IMR-90 (cell line): ENCODE data around the gene RAD52.

Experiments used
- BHLHE40 ChIP-seq: fragments of 150-350 bp; IDR thresholded peaks from 2 replicates; pipeline ENCODE4 v1.6.1; 2016; ENCODE audit warnings: mild to moderate bottlenecking, low read depth, low read length
- CEBPB ChIP-seq: IDR thresholded peaks from 2 replicates; pipeline ENCODE4 v1.6.1; 2012; ENCODE audit warnings: low read depth, low read length, improper control_type of control experiment
- CHD1 ChIP-seq: IDR thresholded peaks from 2 replicates; pipeline ENCODE4 v1.6.1; 2012; ENCODE audit warnings: low read depth, low read length, improper control_type of control experiment
- MAFK ChIP-seq: IDR thresholded peaks from 2 replicates; pipeline ENCODE4 v1.6.1; 2012; ENCODE audit warnings: low read depth, low read length, improper control_type of control experiment
- NFE2L2 ChIP-seq: fragments of 150-350 bp; IDR thresholded peaks from 2 replicates; pipeline ENCODE4 v1.6.1; 2016; ENCODE audit warnings: low read depth, mild to moderate bottlenecking, low read length
- POLR2A ChIP-seq: IDR thresholded peaks from 2 replicates; pipeline ENCODE4 v1.6.1; 2012; ENCODE audit warnings: mild to moderate bottlenecking, low read depth, low read length
- RFX5 ChIP-seq: IDR thresholded peaks from 2 replicates; pipeline ENCODE4 v1.8.0; 2012; ENCODE audit warnings: low read depth, mild to moderate bottlenecking, low read length, moderate library complexity
- SMC3 ChIP-seq: fragments of 150-350 bp; IDR thresholded peaks from 2 replicates; pipeline ENCODE4 v1.6.1; 2016; ENCODE audit warnings: low read depth, mild to moderate bottlenecking, antibody characterized with exemption, low read length, moderate library complexity
- USF2 ChIP-seq: fragments of 150-350 bp; IDR thresholded peaks from 2 replicates; pipeline ENCODE4 v1.6.1; 2017; ENCODE audit warnings: mild to moderate bottlenecking, antibody characterized with exemption, low read length, low read depth
- TF ChIP-seq, protein P1 (sequence below): conservative IDR thresholded peaks from 2 replicates; pipeline ENCODE4 v1.5.1; 2012; ENCODE audit warnings: mild to moderate bottlenecking, low read depth, low read length, improper control_type of control experiment
- TF ChIP-seq, protein P2 (sequence below): fragments of 150-350 bp; IDR thresholded peaks from 2 replicates; pipeline ENCODE4 v1.6.1; 2016; ENCODE audit warnings: low read depth, mild to moderate bottlenecking, low read length, moderate library complexity, borderline replicate concordance

DNA sequence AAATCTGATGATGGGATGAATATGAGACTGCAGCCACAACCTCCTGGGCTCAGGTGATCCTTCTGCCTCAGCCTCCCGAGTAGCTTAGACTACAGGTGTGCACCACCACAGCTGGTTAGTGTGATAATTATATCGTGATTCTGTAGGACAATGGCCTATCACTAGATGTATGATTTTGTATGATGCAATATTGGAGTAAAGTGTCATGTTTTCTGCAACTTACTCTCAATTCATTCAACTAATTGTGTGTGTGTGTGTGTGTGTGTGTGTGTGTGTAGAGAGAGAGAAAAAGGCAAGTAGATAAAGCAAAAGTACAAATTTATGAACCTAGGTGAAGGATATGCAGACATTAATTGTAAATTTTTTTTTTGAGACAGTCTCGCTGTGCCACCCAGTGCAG is 10.7 kb downstream of the RAD52 start:
- TF ChIP-seq, protein P1, sequence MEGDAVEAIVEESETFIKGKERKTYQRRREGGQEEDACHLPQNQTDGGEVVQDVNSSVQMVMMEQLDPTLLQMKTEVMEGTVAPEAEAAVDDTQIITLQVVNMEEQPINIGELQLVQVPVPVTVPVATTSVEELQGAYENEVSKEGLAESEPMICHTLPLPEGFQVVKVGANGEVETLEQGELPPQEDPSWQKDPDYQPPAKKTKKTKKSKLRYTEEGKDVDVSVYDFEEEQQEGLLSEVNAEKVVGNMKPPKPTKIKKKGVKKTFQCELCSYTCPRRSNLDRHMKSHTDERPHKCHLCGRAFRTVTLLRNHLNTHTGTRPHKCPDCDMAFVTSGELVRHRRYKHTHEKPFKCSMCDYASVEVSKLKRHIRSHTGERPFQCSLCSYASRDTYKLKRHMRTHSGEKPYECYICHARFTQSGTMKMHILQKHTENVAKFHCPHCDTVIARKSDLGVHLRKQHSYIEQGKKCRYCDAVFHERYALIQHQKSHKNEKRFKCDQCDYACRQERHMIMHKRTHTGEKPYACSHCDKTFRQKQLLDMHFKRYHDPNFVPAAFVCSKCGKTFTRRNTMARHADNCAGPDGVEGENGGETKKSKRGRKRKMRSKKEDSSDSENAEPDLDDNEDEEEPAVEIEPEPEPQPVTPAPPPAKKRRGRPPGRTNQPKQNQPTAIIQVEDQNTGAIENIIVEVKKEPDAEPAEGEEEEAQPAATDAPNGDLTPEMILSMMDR = no peak
- TF ChIP-seq MAFK = no peak
- TF ChIP-seq, protein P2, sequence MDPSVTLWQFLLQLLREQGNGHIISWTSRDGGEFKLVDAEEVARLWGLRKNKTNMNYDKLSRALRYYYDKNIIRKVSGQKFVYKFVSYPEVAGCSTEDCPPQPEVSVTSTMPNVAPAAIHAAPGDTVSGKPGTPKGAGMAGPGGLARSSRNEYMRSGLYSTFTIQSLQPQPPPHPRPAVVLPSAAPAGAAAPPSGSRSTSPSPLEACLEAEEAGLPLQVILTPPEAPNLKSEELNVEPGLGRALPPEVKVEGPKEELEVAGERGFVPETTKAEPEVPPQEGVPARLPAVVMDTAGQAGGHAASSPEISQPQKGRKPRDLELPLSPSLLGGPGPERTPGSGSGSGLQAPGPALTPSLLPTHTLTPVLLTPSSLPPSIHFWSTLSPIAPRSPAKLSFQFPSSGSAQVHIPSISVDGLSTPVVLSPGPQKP = no peak
- no peak for TF ChIP-seq POLR2A
- TF ChIP-seq USF2 = no peak
- TF ChIP-seq BHLHE40 = no peak
- no peak for TF ChIP-seq SMC3
- TF ChIP-seq NFE2L2 = no peak
- no peak for TF ChIP-seq CHD1
- peak; percentile 53 for TF ChIP-seq CEBPB
- TF ChIP-seq RFX5 = no peak
